Caco-2 (cell line): ENCODE measurements around the gene PLEKHA6. TPM values are rescaled to one million over a fixed set of nuclear protein-coding genes. Genes with fewer than 3 reads are reported as not detected.

Experiments used
- BruUV-seq: library from RNA; stranded (reverse); fragments of 400-500 nt; replicated peaks from 2 replicates; lab custom pipeline; 2021; lab: Mats Ljungman, UMichigan
- CTCF ChIA-PET: fragments of 300-600 bp; sonication (Branson Sonifier 250); formaldehyde crosslinking; loops from one replicate; lab custom pipeline; 2022; ENCODE audit warnings: antibody characterized with exemption; lab: Charles Lee
- POLR2A ChIA-PET: fragments of 300-600 bp; sonication (Branson Sonifier 250); formaldehyde crosslinking; loops from one replicate; lab custom pipeline; 2022; ENCODE audit warnings: antibody characterized with exemption; lab: Charles Lee
- DNase-seq, 2 experiments: peaks; one replicate each; pipeline versions ENCODE4 v3.0.0 to v3.0.0-alpha.2; 2020 to 2022
- H3K27me3 ChIP-seq: replicated peaks from 2 replicates; pipeline ENCODE4 v1.6.0; 2011; ENCODE audit warnings: low read length; ENCODE audit not compliant: control insufficient read depth, insufficient read depth
- H3K36me3 ChIP-seq: 2 replicates; pipeline ENCODE4 v1.5.1; 2011; ENCODE audit warnings: low read length; ENCODE audit not compliant: control insufficient read depth, insufficient read depth
- H3K4me1 ChIP-seq: fragments of 250-450 bp; sonication (Bioruptor Pico); 2 replicates; pipeline ENCODE4 v1.5.1; 2020; ENCODE audit warnings: mild to moderate bottlenecking
- H3K4me3 ChIP-seq: 2 replicates; pipeline ENCODE4 v1.5.1; 2011; ENCODE audit warnings: low read depth, mild to moderate bottlenecking, control low read depth, low read length
- H3K9me3 ChIP-seq: fragments of 250-450 bp; sonication (Bioruptor Pico); 2 replicates; pipeline ENCODE4 v1.5.1; 2020; ENCODE audit warnings: mild to moderate bottlenecking, moderate library complexity
- H3K27ac Mint-ChIP-seq: one replicate; pipeline ENCODE4 v1.8.0; 2022; ENCODE audit warnings: mixed read lengths; ENCODE audit not compliant: unreplicated experiment
- H3K27me3 Mint-ChIP-seq: one replicate; pipeline ENCODE4 v1.8.0; 2022; ENCODE audit warnings: mixed read lengths; ENCODE audit not compliant: insufficient read depth, unreplicated experiment
- H3K36me3 Mint-ChIP-seq: one replicate; pipeline ENCODE4 v1.8.0; 2022; ENCODE audit warnings: mild to moderate bottlenecking, mixed read lengths; ENCODE audit not compliant: insufficient read depth, unreplicated experiment
- H3K4me1 Mint-ChIP-seq: one replicate; pipeline ENCODE4 v1.8.0; 2022; ENCODE audit warnings: low read depth, mixed read lengths; ENCODE audit not compliant: unreplicated experiment
- H3K4me3 Mint-ChIP-seq: one replicate; pipeline ENCODE4 v1.8.0; 2022; ENCODE audit warnings: mild to moderate bottlenecking, moderate library complexity, mixed read lengths; ENCODE audit not compliant: unreplicated experiment
- H3K9me3 Mint-ChIP-seq: one replicate; pipeline ENCODE4 v1.8.0; 2022; ENCODE audit warnings: mixed read lengths; ENCODE audit not compliant: unreplicated experiment
- intact Hi-C: fragments of 100-400 bp; cut with micrococcal nuclease; formaldehyde crosslinking; loops from one replicate; pipeline ENCODE4 v1.10.0; 2022; ENCODE audit not compliant: unreplicated experiment
- total RNA-seq: library from RNA; stranded (reverse); gene quantifications from 2 replicates; pipeline ENCODE4 v1.2.3, GENCODE V29; 2022
- TF ChIP-seq, protein P1 (sequence below), 2 experiments: fragments of 200-600 bp in 1 of 2; IDR thresholded peaks; 1 replicate in 1 of 2; 2 replicates in 1 of 2; pipeline versions ENCODE4 v1.5.1 to v1.8.0; 2011 to 2022; ENCODE audit warnings: antibody characterized with exemption in 1 of 2, control low read depth in 1 of 2, inconsistent platforms in 1 of 2, low read depth in 1 of 2, low read length in 1 of 2, mild to moderate bottlenecking in 1 of 2, moderate library complexity in 1 of 2; ENCODE audit not compliant: insufficient read depth in 1 of 2, severe bottlenecking in 1 of 2, unreplicated experiment in 1 of 2

Gene PLEKHA6
- total RNA-seq, 1 experiment from 2014 or later: 18.8 TPM

DNA sequence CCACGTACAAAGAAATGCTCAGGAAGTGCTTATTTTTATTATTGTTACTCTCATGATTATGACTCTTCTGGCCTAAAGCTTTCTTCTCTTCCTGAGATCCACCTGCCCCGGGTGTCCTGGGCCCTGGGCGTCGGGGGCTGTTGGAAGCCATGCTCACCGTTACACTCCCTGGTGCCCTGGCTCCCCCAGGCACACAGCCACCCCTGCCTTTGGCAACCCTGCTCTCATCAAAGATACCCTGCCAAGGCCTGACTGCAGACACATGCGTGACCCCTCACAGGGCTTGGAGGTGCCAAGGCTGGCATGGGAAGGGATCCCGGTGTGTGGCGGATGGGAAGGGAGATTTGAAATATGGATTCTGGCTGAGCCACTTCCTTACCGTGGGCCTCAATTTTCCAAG is 160.2 kb downstream of the PLEKHA6 start:
- peaks cover 19% of the 10 kb centered on the region for H3K4me1 ChIP-seq
- H3K4me3 ChIP-seq: no peak overlapping the region
- intact Hi-C loops: no loop called here
- no peaks in the 10 kb centered on the region; the same call in none of the 2 replicates for H3K36me3 ChIP-seq
- BruUV-seq: no TSS peak
- TF ChIP-seq, protein P1, sequence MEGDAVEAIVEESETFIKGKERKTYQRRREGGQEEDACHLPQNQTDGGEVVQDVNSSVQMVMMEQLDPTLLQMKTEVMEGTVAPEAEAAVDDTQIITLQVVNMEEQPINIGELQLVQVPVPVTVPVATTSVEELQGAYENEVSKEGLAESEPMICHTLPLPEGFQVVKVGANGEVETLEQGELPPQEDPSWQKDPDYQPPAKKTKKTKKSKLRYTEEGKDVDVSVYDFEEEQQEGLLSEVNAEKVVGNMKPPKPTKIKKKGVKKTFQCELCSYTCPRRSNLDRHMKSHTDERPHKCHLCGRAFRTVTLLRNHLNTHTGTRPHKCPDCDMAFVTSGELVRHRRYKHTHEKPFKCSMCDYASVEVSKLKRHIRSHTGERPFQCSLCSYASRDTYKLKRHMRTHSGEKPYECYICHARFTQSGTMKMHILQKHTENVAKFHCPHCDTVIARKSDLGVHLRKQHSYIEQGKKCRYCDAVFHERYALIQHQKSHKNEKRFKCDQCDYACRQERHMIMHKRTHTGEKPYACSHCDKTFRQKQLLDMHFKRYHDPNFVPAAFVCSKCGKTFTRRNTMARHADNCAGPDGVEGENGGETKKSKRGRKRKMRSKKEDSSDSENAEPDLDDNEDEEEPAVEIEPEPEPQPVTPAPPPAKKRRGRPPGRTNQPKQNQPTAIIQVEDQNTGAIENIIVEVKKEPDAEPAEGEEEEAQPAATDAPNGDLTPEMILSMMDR (IDR thresholded peaks at IDR 0.05; ENCODE audit: insufficient read depth in 1 of 2, low read depth in 1 of 2, low read length in 1 of 2, severe bottlenecking in 1 of 2, unreplicated experiment in 1 of 2): no peak
- Mint-ChIP-seq H3K36me3 (no peaks in the 10 kb centered on the region), H3K4me1 (peaks cover 24% of the 10 kb centered on the region), H3K4me3 (no peak overlapping the region), H3K27ac (peak overlapping the region; percentile 68), H3K27me3 (no peaks in the 10 kb centered on the region), H3K9me3 (peaks cover 11% of the 10 kb centered on the region)
- no peak for DNase-seq
- ChIA-PET POLR2A (no interaction called here), CTCF (interaction anchor here (1.3 kb wide), 1 partner anchor 10 kb away, joined by 7 read pairs; no protein-coding TSS in a partner anchor)
- no peaks in the 10 kb centered on the region for H3K27me3 ChIP-seq
- no peaks in the 10 kb centered on the region for H3K9me3 ChIP-seq

DNA sequence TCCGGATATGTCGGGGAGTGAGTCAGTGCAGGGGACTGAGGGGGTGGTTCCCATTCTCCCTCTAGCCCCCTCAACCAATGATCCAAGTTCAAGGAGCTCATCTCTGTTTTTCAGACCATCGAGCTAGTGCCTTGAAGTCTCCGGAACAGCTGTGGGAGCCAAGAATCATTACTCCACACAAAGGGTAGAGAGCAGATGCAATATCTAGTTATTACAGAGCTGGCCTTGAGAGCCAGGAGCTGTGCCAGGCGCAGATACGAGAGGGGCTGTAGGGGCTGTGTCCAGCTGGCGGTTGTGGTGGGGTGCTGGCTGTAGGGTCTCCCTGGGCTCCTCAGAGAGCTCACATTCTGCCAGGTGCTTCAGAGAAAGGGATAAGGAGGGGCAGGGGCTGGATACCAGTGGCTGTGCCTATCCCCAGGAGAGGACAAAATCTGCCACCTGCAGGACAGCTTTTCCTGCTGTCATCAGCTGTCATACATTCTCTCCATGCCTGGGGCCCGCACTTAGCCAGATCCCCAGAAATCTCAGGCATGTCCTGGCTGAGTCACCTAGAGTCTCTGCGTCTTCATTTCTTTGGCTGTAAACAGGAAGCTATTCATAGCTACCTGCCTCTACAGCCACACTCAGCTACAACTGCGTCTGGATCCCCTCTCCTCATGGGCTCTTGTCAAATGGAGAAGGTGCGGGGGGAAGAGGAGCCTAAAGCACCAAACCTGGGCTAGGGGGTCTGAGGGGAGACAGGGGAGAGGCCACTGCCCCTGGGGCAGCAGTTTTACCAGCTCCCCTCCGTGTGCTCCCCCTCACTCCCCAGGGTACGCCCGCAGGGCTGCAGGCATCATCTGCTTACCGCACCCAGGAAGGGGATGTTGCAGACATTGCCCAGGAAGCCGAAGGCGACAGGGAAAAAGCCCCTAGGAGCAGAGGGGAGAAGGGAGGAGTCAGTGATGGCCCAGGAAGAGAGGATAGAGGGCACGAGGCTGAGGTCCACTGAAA is 161.1 kb downstream of the PLEKHA6 start:
- Mint-ChIP-seq H3K36me3 (no peaks in the 10 kb centered on the region), H3K27me3 (no peaks in the 10 kb centered on the region), H3K4me1 (peaks cover 18% of the 10 kb centered on the region), H3K4me3 (no peak overlapping the region), H3K27ac (peak overlapping the region; percentile 68), H3K9me3 (peaks cover 11% of the 10 kb centered on the region)
- TF ChIP-seq, protein P1 (IDR thresholded peaks at IDR 0.05; ENCODE audit: insufficient read depth in 1 of 2, low read depth in 1 of 2, low read length in 1 of 2, severe bottlenecking in 1 of 2, unreplicated experiment in 1 of 2): peak in 1 of 2 experiments; percentile 20
- H3K4me1 ChIP-seq: peaks cover 23% of the 10 kb centered on the region
- H3K36me3 ChIP-seq: no peaks in the 10 kb centered on the region; the same call in none of the 2 replicates
- DNase-seq: peak; percentile 74 to 80
- no TSS peak for BruUV-seq
- no peaks in the 10 kb centered on the region for H3K27me3 ChIP-seq
- no peaks in the 10 kb centered on the region for H3K9me3 ChIP-seq
- intact Hi-C loops: loop anchor here (1.0 kb wide), 1 partner anchor 36 kb away; no protein-coding TSS in a partner anchor
- ChIA-PET CTCF (interaction anchor here (0.6 to 1.6 kb wide), 8 partner anchors 9 to 200 kb away, joined by 3 to 39 read pairs (median 6); partner anchors contain the start of gene GOLT1A), POLR2A (interaction anchor here (0.6 to 1.2 kb wide), 2 partner anchors 9 to 144 kb away, joined by 3 to 7 read pairs; no protein-coding TSS in a partner anchor)
- no peak overlapping the region for H3K4me3 ChIP-seq

DNA sequence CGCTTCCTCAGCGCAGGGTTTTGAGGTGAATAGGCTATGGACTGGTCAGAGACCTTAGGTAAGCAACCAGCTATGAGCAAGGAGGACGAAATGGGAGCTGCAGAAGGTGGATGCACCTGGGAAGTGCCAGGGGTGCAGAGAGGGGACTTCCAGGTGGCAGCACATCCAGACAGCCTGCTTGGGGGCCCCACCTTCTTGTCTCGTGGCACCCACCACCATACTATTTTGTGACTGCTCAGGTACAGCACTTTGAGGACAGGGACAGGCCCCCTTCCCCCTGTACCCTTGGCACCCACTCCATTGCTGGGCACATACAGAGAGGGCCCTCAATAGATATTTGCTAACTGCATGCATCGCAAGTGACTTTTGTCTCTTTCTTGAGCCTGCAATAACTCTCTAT is 162.7 kb downstream of the PLEKHA6 start:
- Histone ChIP-seq H3K4me1 (peaks cover 23% of the 10 kb centered on the region), H3K36me3 (no peaks in the 10 kb centered on the region; the same call in 1 of the 2 replicates), H3K9me3 (no peaks in the 10 kb centered on the region), H3K4me3 (no peak overlapping the region), H3K27me3 (no peaks in the 10 kb centered on the region)
- POLR2A ChIA-PET: no interaction called here
- DNase-seq: no peak
- Mint-ChIP-seq H3K9me3 (peaks cover 11% of the 10 kb centered on the region), H3K27ac (no peak overlapping the region), H3K4me3 (no peak overlapping the region), H3K36me3 (no peaks in the 10 kb centered on the region), H3K27me3 (no peaks in the 10 kb centered on the region), H3K4me1 (peaks cover 17% of the 10 kb centered on the region)
- intact Hi-C loops: no loop called here
- TF ChIP-seq, protein P1 (IDR thresholded peaks at IDR 0.05; ENCODE audit: insufficient read depth in 1 of 2, low read depth in 1 of 2, low read length in 1 of 2, severe bottlenecking in 1 of 2, unreplicated experiment in 1 of 2): no peak
- CTCF ChIA-PET: no interaction called here
- no TSS peak for BruUV-seq
